IMR-90 (cell line): ENCODE data around the gene TARS3. TPM values are rescaled to one million over a fixed set of nuclear protein-coding genes. Genes with fewer than 3 reads are reported as not detected.

ENCODE experiments used
- ATAC-seq: fragments of 200-7000 bp; cut with Tn5 transposase; 2 replicates; pipeline ENCODE4 v1.9.1; 2020; ENCODE audit warnings: low read depth, mild to moderate bottlenecking, moderate library complexity
- BruUV-seq: library from RNA; stranded (reverse); fragments of 400-500 nt; replicated peaks from 2 replicates; lab custom pipeline; 2021; lab: Mats Ljungman, UMichigan
- CTCF ChIA-PET: fragments of 300-600 bp; formaldehyde crosslinking; extraction: SDS; loops from one replicate; lab custom pipeline; 2021; ENCODE audit warnings: antibody characterized with exemption; lab: Yijun Ruan, JAX
- POLR2A ChIA-PET: fragments of 300-600 bp; sonication (Branson Sonifier 250); formaldehyde crosslinking; loops from one replicate; lab custom pipeline; 2022; ENCODE audit warnings: antibody characterized with exemption; ENCODE audit not compliant: unreplicated experiment; lab: Charles Lee
- DNase-seq: peaks from one replicate; pipeline ENCODE4 v3.0.0; 2013
- H2AFZ ChIP-seq: replicated peaks from 2 replicates; pipeline ENCODE3; 2013; ENCODE audit warnings: low read length, mild to moderate bottlenecking; ENCODE audit not compliant: poor library complexity
- H2AK5ac ChIP-seq: 2 replicates; pipeline ENCODE4 v1.6.1; 2013; ENCODE audit warnings: low read depth, low read length, inconsistent platforms
- H2AK9ac ChIP-seq: replicated peaks from 2 replicates; pipeline ENCODE3; 2013; ENCODE audit warnings: mild to moderate bottlenecking, low read depth, low read length, moderate library complexity; ENCODE audit not compliant: poor library complexity
- H2BK120ac ChIP-seq: 2 replicates; pipeline ENCODE4 v1.6.1; 2013; ENCODE audit warnings: low read depth, low read length, inconsistent platforms
- H2BK15ac ChIP-seq: 3 replicates; pipeline ENCODE4 v1.6.1; 2013; ENCODE audit warnings: low read depth, low read length, inconsistent platforms
- H2BK20ac ChIP-seq: 2 replicates; pipeline ENCODE4 v1.6.1; 2013; ENCODE audit warnings: low read depth, mild to moderate bottlenecking, inconsistent platforms, low read length, moderate library complexity
- H2BK5ac ChIP-seq: 2 replicates; pipeline ENCODE4 v1.6.1; 2013; ENCODE audit warnings: mild to moderate bottlenecking, low read depth, low read length, inconsistent platforms; ENCODE audit not compliant: poor library complexity, severe bottlenecking
- H3K14ac ChIP-seq: replicated peaks from 2 replicates; pipeline ENCODE4 v1.6.1; 2013; ENCODE audit warnings: low read depth, low read length, inconsistent platforms
- H3K18ac ChIP-seq: 2 replicates; pipeline ENCODE4 v1.6.1; 2013; ENCODE audit warnings: low read depth, low read length, control low read depth
- H3K23ac ChIP-seq: 2 replicates; pipeline ENCODE4 v1.6.1; 2013; ENCODE audit warnings: low read depth, low read length, inconsistent platforms
- H3K27ac ChIP-seq: 2 replicates; pipeline ENCODE4 v1.5.1; 2013; ENCODE audit warnings: mild to moderate bottlenecking, control low read depth, low read length; ENCODE audit not compliant: insufficient read depth
- H3K27me3 ChIP-seq: 2 replicates; pipeline ENCODE4 v1.6.1; 2013; ENCODE audit warnings: low read length; ENCODE audit not compliant: control insufficient read depth, insufficient read depth
- H3K36me3 ChIP-seq: 2 replicates; pipeline ENCODE4 v1.6.1; 2013; ENCODE audit warnings: low read length, mixed read lengths; ENCODE audit not compliant: control insufficient read depth, insufficient read depth
- H3K4ac ChIP-seq: 2 replicates; pipeline ENCODE4 v1.6.1; 2013; ENCODE audit warnings: low read depth, low read length, inconsistent platforms
- H3K4me1 ChIP-seq: 2 replicates; pipeline ENCODE4 v1.6.1; 2013; ENCODE audit warnings: low read length, mixed read lengths; ENCODE audit not compliant: control insufficient read depth, insufficient read depth
- H3K4me2 ChIP-seq: 2 replicates; pipeline ENCODE4 v1.6.1; 2013; ENCODE audit warnings: low read depth, mild to moderate bottlenecking, control low read depth, low read length, moderate library complexity
- H3K4me3 ChIP-seq: 2 replicates; pipeline ENCODE4 v1.5.1; 2013; ENCODE audit warnings: low read depth, mild to moderate bottlenecking, control low read depth, low read length, moderate library complexity; ENCODE audit not compliant: insufficient read depth
- H3K56ac ChIP-seq: 2 replicates; pipeline ENCODE4 v1.6.1; 2013; ENCODE audit warnings: low read length, inconsistent platforms; ENCODE audit not compliant: insufficient read depth; ENCODE audit errors: extremely low read depth
- H3K79me1 ChIP-seq, 2 experiments: 2 replicates each; pipeline ENCODE4 v1.6.1; 2013; ENCODE audit warnings: low read length in 2 of 2, inconsistent platforms in 1 of 2, low read depth in 1 of 2
- H3K9ac ChIP-seq: 2 replicates; pipeline ENCODE4 v1.6.1; 2013; ENCODE audit warnings: low read depth, low read length, control low read depth
- H3K9me1 ChIP-seq: 2 replicates; pipeline ENCODE4 v1.6.1; 2013; ENCODE audit warnings: low read length, inconsistent platforms; ENCODE audit not compliant: insufficient read depth
- H3K9me3 ChIP-seq: 2 replicates; pipeline ENCODE4 v1.6.1; 2013; ENCODE audit warnings: low read length; ENCODE audit not compliant: control insufficient read depth, insufficient read depth
- H4K20me1 ChIP-seq: 2 replicates; pipeline ENCODE4 v1.6.1; 2013; ENCODE audit warnings: low read length, inconsistent platforms; ENCODE audit not compliant: insufficient read depth
- H4K5ac ChIP-seq: 2 replicates; pipeline ENCODE4 v1.6.1; 2013; ENCODE audit warnings: mild to moderate bottlenecking, low read depth, low read length, control low read depth
- H4K8ac ChIP-seq, 2 experiments: 2 replicates each; pipeline ENCODE4 v1.6.1; 2013; ENCODE audit warnings: low read depth in 2 of 2, low read length in 2 of 2, control low read depth in 1 of 2, inconsistent platforms in 1 of 2
- H4K91ac ChIP-seq: 2 replicates; pipeline ENCODE4 v1.6.1; 2013; ENCODE audit warnings: low read depth, low read length, inconsistent platforms; ENCODE audit not compliant: insufficient read depth
- BHLHE40 ChIP-seq: fragments of 150-350 bp; IDR thresholded peaks from 2 replicates; pipeline ENCODE4 v1.6.1; 2016; ENCODE audit warnings: mild to moderate bottlenecking, low read depth, low read length
- CEBPB ChIP-seq: IDR thresholded peaks from 2 replicates; pipeline ENCODE4 v1.6.1; 2012; ENCODE audit warnings: low read depth, low read length, improper control_type of control experiment
- CHD1 ChIP-seq: IDR thresholded peaks from 2 replicates; pipeline ENCODE4 v1.6.1; 2012; ENCODE audit warnings: low read depth, low read length, improper control_type of control experiment
- FOS ChIP-seq: fragments of 150-350 bp; IDR thresholded peaks from 2 replicates; pipeline ENCODE4 v1.6.1; 2016; ENCODE audit warnings: low read depth, low read length
- MAZ ChIP-seq: IDR thresholded peaks from 2 replicates; pipeline ENCODE4 v1.6.1; 2012; ENCODE audit warnings: low read depth, mild to moderate bottlenecking, low read length, improper control_type of control experiment, moderate library complexity, borderline replicate concordance
- RCOR1 ChIP-seq: IDR thresholded peaks from 2 replicates; pipeline ENCODE4 v1.6.1; 2012; ENCODE audit warnings: mild to moderate bottlenecking, low read length, improper control_type of control experiment; ENCODE audit not compliant: insufficient replicate concordance
- WGBS, 2 experiments: methylation state at CpG; one replicate each; pipeline versions ENCODE4 v1.1.5 to v1.1.7; 2013; ENCODE audit warnings: missing lambda C conversion rate in 2 of 2; ENCODE audit not compliant: insufficient read length in 1 of 2; ENCODE audit errors: extremely low coverage in 2 of 2; 5-methylcytosine and 5-hydroxymethylcytosine counted together
- dilution Hi-C: fragments of 300-500 bp; cut with HindIII; formaldehyde crosslinking; loops from one replicate; pipeline ENCODE4 v1.14.3; 2018; ENCODE audit warnings: low sequenced_read_pairs; ENCODE audit not compliant: unreplicated experiment
- in situ Hi-C: fragments of 300-500 bp; cut with MboI; formaldehyde crosslinking; loops from 3 replicates; pipeline ENCODE4 v1.14.3; 2019; ENCODE audit warnings: low sequenced_read_pairs, inconsistent platforms, mixed read lengths
- intact Hi-C: fragments of 100-400 bp; cut with micrococcal nuclease; formaldehyde crosslinking; loops from 2 replicates; pipeline ENCODE4 v1.10.0; 2022
- polyA plus RNA-seq, 3 experiments: library from polyadenylated mRNA; depleted of rRNA; stranded (reverse); fragments of >200 nt; gene quantifications; 2 replicates each; pipeline ENCODE4 v1.2.3, GENCODE V29; 2012; ENCODE audit warnings: low replicate concordance in 1 of 3
- total RNA-seq: library from RNA; depleted of rRNA; stranded (reverse); fragments of >200 nt; gene quantifications from 2 replicates; pipeline ENCODE4 v1.2.3, GENCODE V29; 2012

Gene TARS3
- total and polyA plus RNA-seq, 2 of the 4 experiments (the other 2 are of a cell fraction): 3.4 to 9.3 TPM

GRCh38 chr15:101686718-101687117, 37.6 kb downstream of the TARS3 start:
- intact Hi-C loops: no loop called here
- POLR2A ChIA-PET: no interaction called here
- Histone ChIP-seq H3K23ac (no peak overlapping the region), H4K8ac (no peak overlapping the region), H3K14ac (0 out of 2 replicates have a peak overlapping the region, but pooled peaks have one; percentile 41), H3K9me3 (no peaks in the 10 kb centered on the region), H4K91ac (no peak overlapping the region), H3K27ac (peak overlapping the region; percentile 54; the same call in 1 of the 2 replicates), H3K27me3 (no peaks in the 10 kb centered on the region), H2AK5ac (no peak overlapping the region), H3K4me3 (no peak overlapping the region), H2BK20ac (0 out of 2 replicates have a peak overlapping the region, but pooled peaks have one; percentile 20), H3K9me1 (peaks cover 14% of the 10 kb centered on the region), H3K18ac (no peak overlapping the region), H3K4me1 (peaks cover 12% of the 10 kb centered on the region), H2AFZ (no peak overlapping the region), H3K56ac (no peak overlapping the region), H4K20me1 (no peaks in the 10 kb centered on the region), H3K79me1 (peaks cover 0 to 13% of the 10 kb centered on the region in 2 experiments; a peak in 3 of 4 replicates), H3K4ac (no peak overlapping the region), H2BK120ac (no peak overlapping the region), H2BK15ac (no peak overlapping the region), H3K4me2 (no peak overlapping the region), H3K9ac (no peak overlapping the region), H2AK9ac (no peak overlapping the region), H4K5ac (no peak overlapping the region), H3K36me3 (peaks cover 10% of the 10 kb centered on the region), H2BK5ac (peak overlapping the region; percentile 45)
- CTCF ChIA-PET: no interaction called here
- TF ChIP-seq FOS (no peak), CHD1 (no peak), RCOR1 (no peak), BHLHE40 (no peak), MAZ (no peak), CEBPB (no peak)
- ATAC-seq (0 out of 2 replicates have a peak, but pooled peaks have one; percentile 4), DNase-seq (no peak)
- in situ Hi-C loops: no loop called here
- BruUV-seq: no TSS peak
- dilution Hi-C loops: no loop called here
- no CpG with 5 or more reads among the region's 2 CpGs for WGBS, 2 experiments
